HT-29 (cell line): ENCODE measurements around the gene SLC29A3. TPM values are rescaled to one million over a fixed set of nuclear protein-coding genes. Genes with fewer than 3 reads are reported as not detected.
"Not testable (repeated sequence)": the region's sequence is repeated elsewhere in the genome, so short reads cannot be mapped to it uniquely, and the experiment has no call there.

ENCODE experiments used
- DNase-seq: peaks from one replicate; pipeline ENCODE4 v3.0.0-alpha.2; 2015; ENCODE audit warnings: low spot score
- total RNA-seq: library from RNA; depleted of rRNA; stranded (reverse); fragments of >200 nt; shearing (Covaris generic); gene quantifications from 2 replicates; pipeline ENCODE4 v1.2.3, GENCODE V29; 2014; rRNA removed

Gene SLC29A3
- 4.1 and 4.4 TPM in 2 replicates for total RNA-seq

GRCh38 chr10:71319042-71319799 lies at the start of gene SLC29A3:
Gene SLC29A3 (plus strand): TSS chr10:71319259. CDS start chr10:71319310, 51 bp downstream.
- DNase-seq = peak; percentile 81

DNA sequence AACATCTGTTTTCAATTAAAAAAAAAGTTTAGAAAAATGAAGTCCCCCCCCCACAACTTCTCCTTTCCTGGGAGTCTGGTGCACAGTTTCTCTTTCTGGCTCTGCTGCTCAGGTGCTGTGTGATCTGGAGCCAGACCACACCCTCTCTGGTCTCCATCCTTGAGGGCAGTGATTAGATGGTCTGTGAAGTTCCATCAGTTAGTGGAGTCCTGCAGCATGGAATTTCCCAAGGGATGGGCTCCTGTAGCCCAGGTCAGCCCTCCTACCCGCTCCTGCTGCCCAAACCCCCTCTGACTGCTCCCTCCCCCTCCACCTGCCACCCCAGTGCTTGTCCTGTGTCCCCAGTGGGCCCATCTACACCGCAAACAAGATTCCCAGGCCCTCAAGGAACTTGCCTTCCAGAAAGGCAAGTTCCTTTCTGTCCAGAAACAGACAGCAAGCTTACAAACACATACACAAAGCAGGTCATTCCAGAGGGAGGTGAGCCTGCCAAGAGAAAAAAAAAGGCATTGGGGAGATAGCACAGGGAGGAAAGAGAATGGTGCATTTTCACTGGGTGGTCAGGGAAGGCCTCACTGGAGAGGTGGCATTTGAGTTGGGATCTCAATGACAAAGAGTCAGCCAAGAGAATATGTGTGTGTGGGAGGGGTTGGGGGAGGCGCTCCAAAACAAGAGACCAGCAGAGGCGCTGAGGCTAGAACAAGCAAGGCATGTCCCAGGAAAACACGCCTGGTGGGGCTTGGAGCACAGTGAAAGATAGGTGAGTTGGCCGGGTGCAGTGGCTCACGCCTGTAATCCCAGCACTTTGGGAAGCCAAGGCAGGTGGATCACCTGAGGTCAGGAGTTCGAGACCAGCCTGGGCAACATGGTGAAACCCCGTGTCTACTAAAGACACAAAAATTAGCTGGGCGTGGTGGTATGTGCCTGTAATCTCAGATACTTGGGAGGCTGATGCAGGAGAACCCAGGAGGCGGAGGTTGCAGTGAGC lies 49.5 kb upstream of the SLC29A3 start:
- no peak for DNase-seq

- DNase-seq = peak; percentile 78
Observed at GRCh38 chr10:71270301-71271220, 48.5 kb upstream of the SLC29A3 start.

DNA sequence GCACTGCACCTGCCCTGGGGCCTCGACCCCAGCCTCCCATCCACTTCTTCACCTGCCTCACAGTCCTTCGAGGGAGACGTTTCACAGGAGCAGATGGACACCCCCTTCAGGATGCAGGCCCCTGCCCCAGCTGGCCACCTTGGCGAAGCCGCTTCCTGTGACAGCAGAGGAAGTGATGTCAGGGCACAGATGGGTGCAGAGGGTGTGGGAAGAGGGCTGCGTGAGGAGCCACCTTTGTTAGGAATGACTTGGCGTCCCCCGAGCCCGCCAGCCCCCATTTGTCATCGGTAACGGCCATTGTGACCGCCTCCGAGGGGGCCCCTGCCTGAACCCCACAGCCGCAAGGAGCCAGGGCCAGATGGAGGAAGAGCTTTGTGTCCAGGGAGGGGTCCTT lies 47.4 kb upstream of the SLC29A3 start:
- DNase-seq = no peak

GRCh38 chr10:71272056-71272771 lies 46.8 kb upstream of the SLC29A3 start:
- no peak for DNase-seq

DNA sequence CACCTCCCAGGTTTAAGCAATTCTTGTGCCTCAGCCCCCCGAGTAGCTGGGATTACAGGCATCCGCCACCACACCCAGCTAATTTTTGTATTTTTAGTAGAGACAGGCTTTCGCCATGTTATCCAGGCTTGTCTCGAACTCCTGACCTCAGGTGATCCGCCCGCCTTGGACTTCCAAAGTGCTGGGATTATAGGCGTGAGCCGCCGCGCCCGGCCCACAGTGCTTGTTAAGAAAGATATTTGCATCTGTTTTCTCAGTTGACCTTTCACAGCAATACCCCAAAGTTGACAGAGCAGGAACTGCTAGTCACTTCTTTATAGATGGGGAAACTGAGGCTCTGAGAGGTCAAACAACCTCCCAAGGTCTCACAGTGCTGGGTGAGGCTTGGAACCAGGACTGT lies 46.1 kb upstream of the SLC29A3 start:
- DNase-seq = not testable (repeated sequence)

GRCh38 chr10:71273506-71273905 lies 45.6 kb upstream of the SLC29A3 start:
- no peak for DNase-seq

- peak; percentile 49 for DNase-seq
Observed at GRCh38 chr10:71274901-71275796, 43.9 kb upstream of the SLC29A3 start.

DNA sequence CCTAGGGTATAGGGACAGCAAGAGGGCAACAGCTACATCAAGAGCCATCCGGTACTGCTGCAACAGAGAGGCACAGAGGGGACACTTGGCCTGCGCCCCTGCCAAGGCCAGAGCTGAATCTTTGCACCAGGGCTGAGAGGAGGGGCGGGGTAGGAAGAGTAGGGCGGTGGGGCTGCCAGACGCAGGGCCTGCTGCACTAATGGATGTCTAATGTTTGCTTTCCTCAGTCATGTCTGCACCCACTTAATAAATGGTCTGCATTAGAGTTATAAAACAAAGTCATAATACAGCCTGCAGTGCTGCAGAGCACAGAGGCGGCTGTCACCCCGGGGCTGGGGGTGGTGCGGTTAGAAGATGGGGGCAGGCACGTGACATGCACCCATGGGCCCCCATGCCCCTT lies 42.2 kb upstream of the SLC29A3 start:
- DNase-seq = no peak

DNA sequence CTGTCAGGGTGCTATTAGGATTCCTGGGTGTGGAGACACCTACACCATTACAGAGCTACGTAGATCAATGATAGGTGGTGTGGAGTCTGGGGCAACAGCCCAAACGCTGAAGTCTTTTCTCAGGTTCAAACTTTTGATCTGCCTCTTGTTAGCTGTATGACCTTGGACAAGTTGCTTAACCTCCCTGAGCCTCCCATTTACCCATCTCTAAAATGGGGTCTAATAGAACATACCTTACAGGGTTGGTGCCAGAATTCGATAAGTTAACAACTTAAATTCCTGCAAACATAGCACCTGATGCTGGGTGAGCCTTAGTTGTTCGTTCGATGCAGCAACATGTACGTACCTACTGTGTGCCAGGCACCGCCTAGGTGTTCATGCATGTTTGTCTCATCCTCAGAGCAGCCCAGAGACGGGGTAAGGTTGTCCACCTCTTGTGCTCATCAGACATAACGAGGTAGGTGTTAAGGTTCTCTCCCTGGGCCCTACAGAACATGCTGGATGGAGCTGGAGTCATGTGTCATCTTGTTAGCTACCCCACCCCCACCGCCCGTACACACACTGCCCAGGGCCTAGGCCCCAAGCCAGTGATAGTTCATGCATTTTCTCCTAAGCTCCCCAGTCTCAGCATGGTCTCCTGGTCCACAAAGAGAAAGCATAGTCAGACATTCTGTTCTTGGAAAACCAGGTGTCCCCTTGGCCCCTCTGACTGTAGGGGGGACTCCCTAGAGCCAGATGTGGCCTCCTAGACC lies 41.0 kb upstream of the SLC29A3 start:
- DNase-seq = no peak

DNA sequence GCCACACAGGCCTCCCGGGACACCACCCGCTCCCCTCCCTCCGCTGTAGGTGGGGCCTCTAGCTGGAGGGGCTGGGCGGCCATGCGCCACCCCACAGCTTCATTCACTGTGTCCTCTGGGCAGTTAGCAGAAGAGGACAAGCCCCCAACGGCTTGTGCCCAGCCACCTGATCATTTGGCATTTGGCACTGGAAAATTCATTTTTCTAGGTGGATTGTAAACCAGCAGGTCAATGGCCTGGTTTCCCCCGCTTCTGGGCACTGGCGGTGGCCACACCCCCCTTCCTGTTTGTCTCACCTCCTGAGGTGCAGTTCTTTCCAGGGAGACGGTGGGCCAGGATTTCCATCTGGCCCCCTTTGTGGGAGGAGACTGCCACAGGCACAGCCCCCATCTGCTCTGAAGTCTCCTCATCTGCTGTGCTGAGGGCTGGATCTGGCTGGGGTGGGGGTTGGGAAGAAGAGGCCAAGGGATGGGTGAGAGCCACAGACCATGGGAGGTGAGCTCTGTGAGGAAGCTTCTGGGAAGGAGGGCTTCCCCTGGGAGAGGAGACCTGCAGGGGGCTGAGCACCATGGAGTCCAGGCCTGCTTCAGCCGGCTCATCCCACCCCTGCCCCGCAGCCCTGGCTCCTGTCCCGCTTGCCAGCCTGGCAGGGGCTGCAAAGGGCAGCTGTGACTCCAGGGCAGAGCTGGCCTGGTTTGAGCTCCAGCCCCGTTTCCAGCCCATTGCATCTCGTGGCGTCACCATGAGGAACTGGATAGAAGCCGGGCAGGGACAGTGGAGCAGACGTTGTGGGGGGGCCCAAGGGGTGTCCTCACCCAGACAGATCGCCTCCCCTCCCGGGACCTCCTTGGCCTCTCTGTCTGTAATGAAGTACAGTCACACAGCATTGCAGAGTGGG lies 40.1 kb upstream of the SLC29A3 start:
- DNase-seq = no peak

GRCh38 chr10:71279590-71280170 lies 39.4 kb upstream of the SLC29A3 start:
- DNase-seq = no peak

DNA sequence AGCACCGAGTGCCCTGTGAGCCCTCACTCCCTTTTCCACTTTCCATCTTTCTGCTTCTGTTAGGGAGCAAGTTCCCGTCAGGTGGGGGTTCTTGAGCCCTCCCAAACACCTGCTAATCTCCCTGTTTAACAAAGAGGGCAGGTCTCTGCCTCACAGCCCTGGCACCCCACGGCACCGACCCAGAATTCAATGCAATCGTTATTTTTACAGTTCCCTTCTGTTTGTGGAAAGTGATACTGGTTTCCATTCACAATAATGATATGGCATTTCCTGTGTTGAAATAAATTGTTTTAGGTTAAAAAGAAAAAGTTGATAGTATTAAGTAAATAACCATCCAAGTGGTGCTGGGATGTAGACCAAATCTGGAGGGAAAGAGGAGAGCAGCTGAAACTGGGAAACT lies 38.8 kb upstream of the SLC29A3 start:
- DNase-seq = no peak

DNA sequence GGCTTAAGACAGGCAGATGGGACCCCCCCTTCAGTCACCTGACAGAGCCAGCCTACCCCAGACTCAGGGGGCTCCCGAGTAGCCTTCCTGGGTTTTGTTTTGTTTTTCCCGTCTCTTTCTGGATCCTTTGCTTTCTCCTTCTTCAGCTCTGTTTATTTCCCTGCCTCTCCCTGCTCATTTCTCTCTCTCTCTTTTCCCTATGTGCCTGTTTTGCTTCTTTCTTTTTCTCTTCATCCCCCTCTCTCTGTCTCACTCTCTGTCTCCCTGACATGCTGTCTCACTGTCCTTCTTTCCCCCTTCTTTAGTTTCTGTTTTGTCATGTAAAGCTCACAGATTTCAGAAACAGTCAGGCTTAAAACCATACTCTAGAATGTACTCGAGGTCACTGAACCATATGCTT lies 38.2 kb upstream of the SLC29A3 start:
- DNase-seq = no peak

- no peak for DNase-seq
Observed at GRCh38 chr10:71281646-71282322, 37.3 kb upstream of the SLC29A3 start.

DNA sequence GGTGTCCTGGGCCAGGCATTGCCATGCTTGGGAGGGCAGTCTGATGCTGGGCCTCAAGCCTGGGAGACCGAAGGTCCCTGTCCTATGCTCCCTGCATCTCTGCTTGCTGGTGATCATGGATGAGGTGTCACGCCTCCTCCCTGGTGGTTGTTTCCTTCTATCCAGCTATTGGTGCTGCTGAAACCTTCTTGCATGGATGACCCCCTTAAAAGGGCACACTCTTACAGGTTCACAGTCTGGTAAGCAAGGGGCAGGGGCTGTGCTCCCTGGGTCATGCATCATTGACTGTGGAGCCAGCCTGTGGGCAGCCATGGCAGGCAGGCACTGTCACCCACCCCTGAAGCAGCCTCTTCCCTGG lies 36.8 kb upstream of the SLC29A3 start:
- DNase-seq = no peak

DNA sequence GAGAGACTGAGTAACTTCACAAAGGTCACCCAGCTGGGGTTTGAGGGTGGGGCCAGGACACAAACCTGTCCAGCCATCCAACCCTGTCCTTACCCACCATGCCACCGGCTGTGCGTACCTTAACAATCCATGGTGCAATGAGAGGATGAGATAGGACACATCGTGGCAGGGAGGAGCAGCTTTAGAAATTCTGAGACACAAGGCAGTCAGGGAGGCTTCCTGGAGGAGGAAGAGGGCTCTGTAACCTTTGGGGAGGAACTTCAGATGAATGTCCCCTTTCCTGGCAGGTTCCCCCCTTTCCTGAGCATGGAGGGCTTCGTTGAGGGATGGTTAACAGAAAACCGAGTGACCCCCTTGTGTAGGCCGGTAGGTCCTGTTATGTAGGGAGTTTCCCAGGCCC lies 35.6 kb upstream of the SLC29A3 start:
- no peak for DNase-seq
